ENCODE results near the gene TIMP3. TPM values are rescaled to one million over a fixed set of nuclear protein-coding genes. Genes with fewer than 3 reads are reported as not detected.

The TIMP3 gene
- total and polyA plus RNA-seq, 2 of the 4 experiments (the other 2 are of a cell fraction): 98.8 to 179 TPM

GRCh38 chr22:32877196-32877595, 75.7 kb downstream of the TIMP3 start:
- Histone ChIP-seq H2BK120ac (ENCODE audit: low read depth, low read length) (no peak overlapping the region), H3K4ac (ENCODE audit: low read depth, low read length) (no peak overlapping the region)

More at GRCh38 chr22:32877196-32877595, 75.7 kb downstream of the TIMP3 start:
- H3K14ac ChIP-seq (replicated peaks; ENCODE audit: low read depth, low read length): no peak overlapping the region
- H2BK5ac ChIP-seq (ENCODE audit: low read depth, low read length, poor library complexity, severe bottlenecking): no peak overlapping the region
- no peak overlapping the region for H3K9ac ChIP-seq (ENCODE audit: low read depth, low read length)
- H3K79me1 ChIP-seq (ENCODE audit: low read depth in 1 of 2, low read length in 2 of 2): no peaks in the 10 kb centered on the region
- peaks cover 2% of the 10 kb centered on the region; the same call in 1 of the 2 replicates for H3K4me1 ChIP-seq (ENCODE audit: control insufficient read depth, insufficient read depth, low read length)
- H3K56ac ChIP-seq (ENCODE audit: extremely low read depth, insufficient read depth, low read length): no peak overlapping the region
- H3K23ac ChIP-seq (ENCODE audit: low read depth, low read length): no peak overlapping the region
- no peaks in the 10 kb centered on the region for H3K9me1 ChIP-seq (ENCODE audit: insufficient read depth, low read length)
- H4K91ac ChIP-seq (ENCODE audit: insufficient read depth, low read depth, low read length): no peak overlapping the region
- dilution Hi-C loops (cut with HindIII; ENCODE audit: low sequenced_read_pairs, unreplicated experiment): no loop called here
- no peaks in the 10 kb centered on the region for H3K36me3 ChIP-seq (ENCODE audit: control insufficient read depth, insufficient read depth, low read length)
- no peak overlapping the region for H2AFZ ChIP-seq (replicated peaks; ENCODE audit: low read length, poor library complexity)
- no TSS peak for BruUV-seq (replicated peaks)
- H2BK15ac ChIP-seq (ENCODE audit: low read depth, low read length): no peak overlapping the region
- no peak overlapping the region for H3K18ac ChIP-seq (ENCODE audit: low read depth, low read length)
- ATAC-seq (ENCODE audit: low read depth) (no peak), DNase-seq (no peak)
- H3K27ac ChIP-seq (ENCODE audit: insufficient read depth, low read length): no peak overlapping the region
- no peak overlapping the region for H3K4me2 ChIP-seq (ENCODE audit: low read depth, low read length)
- no CpG with 5 or more reads among the region's 3 CpGs for WGBS, 2 experiments (ENCODE audit: extremely low coverage in 2 of 2, insufficient read length in 1 of 2)
- in situ Hi-C loops (cut with MboI; ENCODE audit: low sequenced_read_pairs): no loop called here
- TF ChIP-seq, protein P1, sequence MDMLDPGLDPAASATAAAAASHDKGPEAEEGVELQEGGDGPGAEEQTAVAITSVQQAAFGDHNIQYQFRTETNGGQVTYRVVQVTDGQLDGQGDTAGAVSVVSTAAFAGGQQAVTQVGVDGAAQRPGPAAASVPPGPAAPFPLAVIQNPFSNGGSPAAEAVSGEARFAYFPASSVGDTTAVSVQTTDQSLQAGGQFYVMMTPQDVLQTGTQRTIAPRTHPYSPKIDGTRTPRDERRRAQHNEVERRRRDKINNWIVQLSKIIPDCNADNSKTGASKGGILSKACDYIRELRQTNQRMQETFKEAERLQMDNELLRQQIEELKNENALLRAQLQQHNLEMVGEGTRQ (IDR thresholded peaks at IDR 0.05; ENCODE audit: low read depth, low read length): no peak
- TF ChIP-seq NFE2L2 (IDR thresholded peaks at IDR 0.05; ENCODE audit: low read depth, low read length): no peak
- TF ChIP-seq, protein P2, sequence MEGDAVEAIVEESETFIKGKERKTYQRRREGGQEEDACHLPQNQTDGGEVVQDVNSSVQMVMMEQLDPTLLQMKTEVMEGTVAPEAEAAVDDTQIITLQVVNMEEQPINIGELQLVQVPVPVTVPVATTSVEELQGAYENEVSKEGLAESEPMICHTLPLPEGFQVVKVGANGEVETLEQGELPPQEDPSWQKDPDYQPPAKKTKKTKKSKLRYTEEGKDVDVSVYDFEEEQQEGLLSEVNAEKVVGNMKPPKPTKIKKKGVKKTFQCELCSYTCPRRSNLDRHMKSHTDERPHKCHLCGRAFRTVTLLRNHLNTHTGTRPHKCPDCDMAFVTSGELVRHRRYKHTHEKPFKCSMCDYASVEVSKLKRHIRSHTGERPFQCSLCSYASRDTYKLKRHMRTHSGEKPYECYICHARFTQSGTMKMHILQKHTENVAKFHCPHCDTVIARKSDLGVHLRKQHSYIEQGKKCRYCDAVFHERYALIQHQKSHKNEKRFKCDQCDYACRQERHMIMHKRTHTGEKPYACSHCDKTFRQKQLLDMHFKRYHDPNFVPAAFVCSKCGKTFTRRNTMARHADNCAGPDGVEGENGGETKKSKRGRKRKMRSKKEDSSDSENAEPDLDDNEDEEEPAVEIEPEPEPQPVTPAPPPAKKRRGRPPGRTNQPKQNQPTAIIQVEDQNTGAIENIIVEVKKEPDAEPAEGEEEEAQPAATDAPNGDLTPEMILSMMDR (conservative IDR thresholded peaks at IDR 0.05; ENCODE audit: low read depth, low read length): no peak
- H2AK9ac ChIP-seq (replicated peaks; ENCODE audit: low read depth, low read length, poor library complexity): peak overlapping the region; percentile 42
- no peak overlapping the region for H2AK5ac ChIP-seq (ENCODE audit: low read depth, low read length)
- H4K20me1 ChIP-seq (ENCODE audit: insufficient read depth, low read length): no peaks in the 10 kb centered on the region
- H3K9me3 ChIP-seq (ENCODE audit: control insufficient read depth, insufficient read depth, low read length): no peaks in the 10 kb centered on the region
- no peak overlapping the region for H4K8ac ChIP-seq (ENCODE audit: low read depth in 2 of 2, low read length in 2 of 2)
- no peak overlapping the region for H4K5ac ChIP-seq (ENCODE audit: low read depth, low read length)
- H2BK20ac ChIP-seq (ENCODE audit: low read depth, low read length): no peak overlapping the region
- ChIA-PET CTCF (no interaction called here), POLR2A (ENCODE audit: unreplicated experiment) (no interaction called here)
- intact Hi-C loops (cut with micrococcal nuclease): no loop called here
- peaks cover 44% of the 10 kb centered on the region for H3K27me3 ChIP-seq (ENCODE audit: control insufficient read depth, insufficient read depth, low read length)
- no peak overlapping the region for H3K4me3 ChIP-seq (ENCODE audit: insufficient read depth, low read depth, low read length)

Data from IMR-90 (cell line).